Brain microvascular endothelial cell (primary cell): ENCODE results near the gene LETM1.

Experiments
- DNase-seq: peaks from one replicate; pipeline ENCODE4 v3.0.0-alpha.2; 2020
- H3K27ac ChIP-seq: fragments of 250-450 bp; sonication (Bioruptor Pico); 2 replicates; pipeline ENCODE4 v1.5.1; 2020; ENCODE audit warnings: mild to moderate bottlenecking, moderate library complexity
- H3K27me3 ChIP-seq: fragments of 250-450 bp; sonication (Bioruptor Pico); replicated peaks from 2 replicates; pipeline ENCODE4 v1.5.1; 2020; ENCODE audit warnings: mild to moderate bottlenecking
- H3K36me3 ChIP-seq: fragments of 250-450 bp; sonication (Bioruptor Pico); replicated peaks from 2 replicates; pipeline ENCODE4 v1.5.1; 2020; ENCODE audit warnings: mild to moderate bottlenecking
- H3K4me3 ChIP-seq: 2 replicates; pipeline ENCODE4 v1.5.1; 2011; ENCODE audit warnings: low read depth, mild to moderate bottlenecking, control low read depth, low read length, moderate library complexity
- in situ Hi-C: cut with HindIII; loops from 2 replicates; pipeline ENCODE4 v1.10.0; 2017; ENCODE audit warnings: low sequenced_read_pairs, low pct_ligation_motif_present
- TF ChIP-seq, protein P1 (sequence below): IDR thresholded peaks from 2 replicates; pipeline ENCODE4 v1.5.1; 2011; ENCODE audit warnings: low read depth, mild to moderate bottlenecking, moderate library complexity, low read length, control low read depth, inconsistent platforms; ENCODE audit errors: missing control alignments

LETM1 gene

GRCh38 chr4:1779588-1780382, 76.2 kb downstream of the LETM1 start:
- H3K27me3 ChIP-seq = no peaks in the 10 kb centered on the region
- TF ChIP-seq, protein P1, sequence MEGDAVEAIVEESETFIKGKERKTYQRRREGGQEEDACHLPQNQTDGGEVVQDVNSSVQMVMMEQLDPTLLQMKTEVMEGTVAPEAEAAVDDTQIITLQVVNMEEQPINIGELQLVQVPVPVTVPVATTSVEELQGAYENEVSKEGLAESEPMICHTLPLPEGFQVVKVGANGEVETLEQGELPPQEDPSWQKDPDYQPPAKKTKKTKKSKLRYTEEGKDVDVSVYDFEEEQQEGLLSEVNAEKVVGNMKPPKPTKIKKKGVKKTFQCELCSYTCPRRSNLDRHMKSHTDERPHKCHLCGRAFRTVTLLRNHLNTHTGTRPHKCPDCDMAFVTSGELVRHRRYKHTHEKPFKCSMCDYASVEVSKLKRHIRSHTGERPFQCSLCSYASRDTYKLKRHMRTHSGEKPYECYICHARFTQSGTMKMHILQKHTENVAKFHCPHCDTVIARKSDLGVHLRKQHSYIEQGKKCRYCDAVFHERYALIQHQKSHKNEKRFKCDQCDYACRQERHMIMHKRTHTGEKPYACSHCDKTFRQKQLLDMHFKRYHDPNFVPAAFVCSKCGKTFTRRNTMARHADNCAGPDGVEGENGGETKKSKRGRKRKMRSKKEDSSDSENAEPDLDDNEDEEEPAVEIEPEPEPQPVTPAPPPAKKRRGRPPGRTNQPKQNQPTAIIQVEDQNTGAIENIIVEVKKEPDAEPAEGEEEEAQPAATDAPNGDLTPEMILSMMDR = no peak
- in situ Hi-C loops = no loop called here
- no peak overlapping the region for H3K27ac ChIP-seq
- DNase-seq = no peak
- no peaks in the 10 kb centered on the region for H3K36me3 ChIP-seq
- no peak overlapping the region for H3K4me3 ChIP-seq

- DNase-seq = no peak
- TF ChIP-seq, protein P1 = no peak
- Histone ChIP-seq H3K4me3 (no peak overlapping the region), H3K27ac (no peak overlapping the region), H3K27me3 (no peaks in the 10 kb centered on the region), H3K36me3 (no peaks in the 10 kb centered on the region)
- in situ Hi-C loops = no loop called here
These were observed 77.1 kb downstream of the LETM1 start for GRCh38 chr4:1778642-1779392.

- no peak overlapping the region for H3K4me3 ChIP-seq
- H3K27ac ChIP-seq = no peak overlapping the region
- H3K27me3 ChIP-seq = no peaks in the 10 kb centered on the region
- DNase-seq = peak; percentile 10
- in situ Hi-C loops = no loop called here
- TF ChIP-seq, protein P1 = peak; percentile 33
- no peaks in the 10 kb centered on the region for H3K36me3 ChIP-seq
These were observed 77.9 kb downstream of the LETM1 start for GRCh38 chr4:1777822-1778641.

DNA sequence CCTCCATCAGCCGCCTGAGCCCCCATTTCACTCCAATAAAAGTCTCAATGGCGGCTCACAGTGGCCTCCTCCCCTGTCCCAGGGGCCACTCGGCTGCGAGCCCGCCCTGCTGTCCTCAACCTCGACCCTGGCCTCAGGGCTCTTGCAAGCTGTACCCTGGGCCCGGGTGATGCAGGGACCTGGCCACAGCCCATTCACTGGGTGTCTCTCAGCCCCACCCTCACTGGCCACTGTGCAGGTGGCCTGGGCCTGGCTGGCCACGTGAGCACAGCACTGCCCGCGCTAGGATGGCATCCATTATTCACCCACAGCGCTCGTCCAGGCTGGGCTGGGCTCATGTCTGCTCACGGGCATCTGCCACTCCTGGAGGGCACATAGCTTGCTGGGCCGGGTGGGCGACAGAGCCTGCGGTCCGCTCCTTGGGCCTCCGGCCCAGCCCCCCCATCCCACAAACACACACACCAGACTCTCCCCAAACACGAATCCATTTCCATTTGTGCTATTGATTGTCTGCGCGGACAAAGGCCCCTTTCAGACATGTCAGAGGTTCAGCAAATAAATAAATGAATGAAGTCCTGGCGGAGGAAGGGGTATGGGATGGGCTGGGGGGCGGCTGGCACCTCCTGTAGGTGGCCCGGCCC, 79.3 kb downstream of the LETM1 start:
- DNase-seq = no peak
- no peaks in the 10 kb centered on the region for H3K27me3 ChIP-seq
- in situ Hi-C loops = no loop called here

More for the DNA sequence above, 79.3 kb downstream of the LETM1 start:
- TF ChIP-seq, protein P1 = no peak
- H3K4me3 ChIP-seq = no peak overlapping the region
- no peak overlapping the region for H3K27ac ChIP-seq
- no peaks in the 10 kb centered on the region for H3K36me3 ChIP-seq
